HG02885 (cell line): Measurements from ENCODE around the gene DCBLD2.
"Not testable (repeated sequence)": the region's sequence is repeated elsewhere in the genome, so short reads cannot be mapped to it uniquely, and the experiment has no call there.

ENCODE experiments used
- ATAC-seq: cut with Tn5 transposase; IDR thresholded peaks from one replicate; pipeline ENCODE4 v1.9.1; 2021; ENCODE audit warnings: mild to moderate bottlenecking; ENCODE audit not compliant: unreplicated experiment, poor library complexity

The DCBLD2 gene

DNA sequence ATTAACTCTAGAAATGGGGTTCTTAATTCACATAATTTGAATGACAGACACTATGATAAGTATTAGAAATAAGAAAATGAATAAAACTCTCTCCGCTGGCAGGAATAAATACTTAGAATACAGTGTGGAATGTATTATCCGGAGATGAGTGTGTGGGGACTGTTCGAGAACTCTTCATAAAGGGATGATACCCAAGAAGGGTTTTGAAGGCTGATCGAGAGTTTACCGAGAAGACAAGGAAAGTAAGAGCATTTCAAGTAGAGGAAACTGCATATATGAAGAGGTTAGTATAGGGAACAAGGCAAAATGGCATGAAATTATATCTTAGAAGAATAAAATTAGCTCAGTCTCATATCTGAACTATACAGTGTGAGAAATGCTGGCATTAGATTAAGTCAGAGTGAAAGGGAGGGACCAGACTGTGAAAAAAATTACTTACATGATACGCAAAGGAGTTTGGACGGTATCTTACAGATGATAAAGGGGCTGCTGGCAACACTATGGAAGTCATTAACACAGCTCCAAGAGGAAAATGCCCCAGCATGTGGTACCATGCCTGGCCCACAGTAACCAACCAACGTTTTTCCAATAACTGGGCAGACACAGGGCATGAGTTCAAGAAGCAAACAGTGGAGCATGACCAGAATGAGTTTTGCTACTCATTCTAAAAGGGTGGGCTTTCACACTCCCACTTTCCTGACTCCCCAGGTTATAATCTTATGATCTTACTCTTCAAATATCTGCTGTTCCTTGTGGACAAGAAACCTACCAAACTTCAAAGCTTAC is 6.5 kb downstream of the DCBLD2 start:
- ATAC-seq = no peak

DNA sequence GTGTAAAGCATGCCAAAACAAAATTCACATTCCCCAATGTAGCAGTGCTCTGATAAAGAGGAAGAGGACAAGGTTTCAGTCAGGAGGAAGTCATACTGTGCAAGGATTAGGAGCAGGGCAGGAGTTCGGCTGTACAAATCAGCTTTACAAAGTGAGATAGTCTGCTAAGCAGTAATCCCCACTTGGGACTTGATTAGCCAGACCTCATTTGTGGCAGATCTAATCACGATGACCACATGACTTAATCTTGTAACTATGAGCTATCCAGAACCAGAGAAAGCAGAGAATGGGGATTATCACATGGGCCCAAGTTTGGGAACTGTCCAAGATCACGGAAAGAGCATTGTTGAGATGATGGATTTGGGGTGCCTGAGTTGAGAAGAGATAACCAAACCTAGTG is 7.8 kb downstream of the DCBLD2 start:
- no peak for ATAC-seq

DNA sequence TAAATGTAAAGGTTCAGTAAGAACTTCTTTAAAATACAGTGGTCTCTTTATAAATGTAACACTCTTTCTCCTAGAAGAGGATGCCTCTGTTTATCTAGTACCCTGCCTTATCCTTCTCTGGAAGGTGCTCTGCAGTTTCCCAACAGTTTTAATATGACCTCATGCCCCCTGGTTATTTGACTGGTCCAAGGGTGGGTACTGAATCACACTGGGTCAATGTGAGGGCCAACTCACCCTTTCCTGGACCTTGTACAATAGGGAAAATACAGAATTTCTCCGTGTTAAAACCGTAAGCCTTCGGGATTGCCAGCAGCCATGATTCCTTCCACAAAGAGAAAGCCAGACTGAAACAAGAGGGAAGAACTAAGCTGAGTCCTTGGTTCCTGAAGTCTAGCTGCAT is 9.2 kb downstream of the DCBLD2 start:
- ATAC-seq = no peak

DNA sequence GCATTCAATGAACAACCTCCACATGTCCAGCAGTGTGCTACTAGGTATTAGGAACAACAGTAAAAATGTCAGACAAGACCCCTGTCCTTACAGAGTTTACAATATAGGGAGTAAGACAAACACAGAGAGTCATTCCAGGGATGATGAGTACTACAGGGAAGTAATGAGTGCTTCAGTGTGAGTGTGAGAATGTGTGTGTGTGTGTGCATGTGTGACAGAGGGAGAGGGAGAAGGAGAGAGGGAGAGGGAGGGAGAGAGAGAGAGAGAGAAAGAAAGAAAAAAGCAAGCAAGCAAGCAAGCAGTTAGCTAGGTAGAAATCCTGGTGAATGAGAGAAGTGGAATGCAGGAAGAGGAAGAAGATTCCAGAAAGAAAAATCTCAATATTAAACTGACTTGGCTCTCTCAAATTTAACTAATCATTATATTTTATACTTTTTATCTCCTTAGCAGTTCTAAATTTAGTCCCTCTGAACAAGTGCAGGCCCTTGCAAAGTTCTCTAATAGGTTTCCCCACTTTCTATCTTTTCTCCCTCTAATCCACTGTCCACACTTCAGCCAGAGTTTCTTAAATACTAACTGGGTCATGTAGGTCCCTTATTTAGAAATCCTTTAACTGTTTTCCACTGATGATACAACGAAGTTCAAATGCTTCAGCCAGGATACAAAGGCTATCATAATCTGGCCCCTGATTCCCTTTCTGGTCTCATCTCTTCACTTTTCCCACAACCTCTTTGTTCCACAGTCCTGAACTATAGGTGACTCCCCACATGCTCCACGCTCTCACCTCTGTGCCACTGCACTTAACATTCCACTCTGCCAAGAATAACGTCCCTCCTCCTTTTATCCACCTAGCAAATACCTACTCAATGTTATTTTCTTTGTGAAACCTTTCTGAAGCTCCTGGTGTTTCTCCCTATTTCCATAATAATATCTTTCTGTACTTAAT is 10.3 kb downstream of the DCBLD2 start:
- no peak for ATAC-seq

DNA sequence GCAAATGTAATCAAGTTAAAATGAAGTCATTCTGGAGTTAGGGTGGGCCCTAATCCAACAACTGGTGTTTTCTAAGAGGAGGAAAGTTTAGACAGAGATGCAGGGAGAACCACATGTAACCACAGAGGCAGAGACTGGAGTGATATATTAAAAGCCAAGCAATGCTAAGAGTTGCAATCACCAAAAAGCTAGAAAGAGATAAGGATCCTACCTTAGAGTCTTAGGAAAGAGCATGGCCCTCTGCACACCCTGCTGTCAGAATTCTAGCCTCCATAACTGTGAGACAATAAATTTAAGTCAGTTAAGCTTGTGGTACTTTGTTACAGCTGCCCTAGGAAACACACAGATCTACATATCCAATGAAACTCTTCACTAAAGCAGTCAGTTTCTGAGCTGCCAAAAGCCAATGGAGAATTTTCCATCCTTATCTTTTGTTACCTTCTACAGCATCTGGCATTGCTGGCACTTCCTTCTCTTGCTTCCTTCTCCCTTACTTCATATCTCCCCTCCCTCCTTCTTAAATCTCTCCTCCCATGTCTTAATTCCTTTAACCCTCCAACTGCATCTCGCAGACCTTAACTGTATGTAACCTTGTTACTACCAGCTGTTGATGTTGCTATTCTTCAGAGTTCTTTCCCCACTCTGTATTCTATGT is 11.2 kb downstream of the DCBLD2 start:
- no peak for ATAC-seq

DNA sequence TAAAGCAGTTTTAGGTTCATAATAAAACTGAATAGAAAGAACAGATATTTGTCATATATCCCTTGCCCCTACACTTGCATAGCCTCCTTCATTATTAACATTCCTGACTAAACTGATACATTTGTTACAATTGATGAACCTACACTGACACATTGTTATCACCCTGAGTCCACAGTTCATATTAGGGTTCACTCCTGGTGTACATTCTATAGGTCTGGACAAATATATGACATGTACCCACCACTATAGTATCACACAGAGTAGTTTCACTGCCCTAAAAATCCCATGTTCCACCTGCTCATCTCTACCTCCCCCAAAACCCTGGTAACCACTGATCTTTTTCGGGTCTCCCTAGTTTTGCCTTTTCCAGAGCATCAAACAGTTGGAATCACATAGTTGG is 13.8 kb downstream of the DCBLD2 start:
- ATAC-seq = no peak

DNA sequence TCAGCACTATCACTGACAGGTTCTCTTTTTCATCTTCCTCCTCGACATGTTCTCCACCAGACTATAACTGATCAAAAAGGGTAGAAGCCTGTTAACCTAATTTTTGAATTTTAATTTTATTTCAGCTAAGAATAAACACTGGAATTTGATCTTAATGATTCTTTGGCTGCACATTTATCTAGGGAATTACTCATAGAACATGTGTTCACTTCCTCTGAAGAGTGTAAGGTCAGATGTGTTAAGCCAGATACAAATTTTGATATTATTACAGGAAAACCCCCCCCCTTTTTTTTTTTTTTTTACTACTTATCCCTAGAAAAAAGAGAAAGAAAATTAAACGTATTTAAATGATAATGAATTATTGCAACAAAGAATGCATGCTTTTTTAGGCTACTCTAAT is 15.0 kb downstream of the DCBLD2 start:
- no peak for ATAC-seq

DNA sequence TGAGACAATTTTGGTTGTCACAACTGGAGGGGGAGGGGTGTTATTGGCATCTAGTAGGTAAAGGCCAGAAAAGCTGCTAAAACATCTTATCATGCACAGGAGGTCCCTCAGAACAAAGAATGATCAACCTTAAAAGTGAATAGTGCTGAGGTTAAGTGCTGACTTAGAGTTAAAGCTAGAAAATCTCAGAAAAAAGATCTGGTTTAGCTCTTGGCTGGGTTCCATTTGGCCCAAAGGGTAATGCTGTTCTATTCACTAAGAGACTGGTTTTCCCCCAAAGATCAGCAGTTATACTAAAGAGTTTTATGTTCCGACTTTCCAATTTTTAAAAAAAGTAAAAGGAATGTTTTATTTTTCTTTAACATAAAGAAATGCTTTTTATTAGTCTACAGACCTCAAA is 15.6 kb downstream of the DCBLD2 start:
- no peak for ATAC-seq

DNA sequence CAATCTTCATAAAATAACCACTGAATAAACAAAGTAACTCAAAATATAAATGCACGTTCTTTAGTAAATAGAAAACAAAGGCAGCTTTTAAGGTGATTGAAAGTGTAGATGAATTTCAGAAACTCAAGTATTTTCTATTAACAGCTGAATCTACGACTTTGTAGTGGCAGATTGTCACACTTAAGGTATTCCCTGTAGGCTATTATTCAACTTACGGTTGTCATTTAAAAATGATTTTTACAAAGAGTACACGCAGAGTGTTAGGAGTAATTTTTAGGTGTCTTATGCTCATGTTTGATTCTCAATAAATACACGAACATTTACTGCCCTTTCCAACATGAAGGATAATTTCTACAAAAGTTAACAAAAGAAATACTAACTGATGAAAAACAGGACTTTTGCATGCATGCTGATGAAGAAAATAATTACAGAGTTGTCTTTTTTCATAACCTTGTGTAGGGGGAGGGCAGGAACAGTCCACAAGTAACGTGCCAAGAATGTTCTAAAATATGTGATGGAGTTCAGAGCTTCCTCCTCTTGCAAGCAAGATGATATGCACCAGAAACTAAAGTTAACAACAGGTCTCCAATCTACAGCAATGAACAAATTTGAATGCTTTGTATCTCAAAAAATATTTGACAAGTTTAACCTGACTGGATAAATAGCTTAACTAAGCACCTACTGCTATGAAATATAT is 16.7 kb downstream of the DCBLD2 start:
- no peak for ATAC-seq

DNA sequence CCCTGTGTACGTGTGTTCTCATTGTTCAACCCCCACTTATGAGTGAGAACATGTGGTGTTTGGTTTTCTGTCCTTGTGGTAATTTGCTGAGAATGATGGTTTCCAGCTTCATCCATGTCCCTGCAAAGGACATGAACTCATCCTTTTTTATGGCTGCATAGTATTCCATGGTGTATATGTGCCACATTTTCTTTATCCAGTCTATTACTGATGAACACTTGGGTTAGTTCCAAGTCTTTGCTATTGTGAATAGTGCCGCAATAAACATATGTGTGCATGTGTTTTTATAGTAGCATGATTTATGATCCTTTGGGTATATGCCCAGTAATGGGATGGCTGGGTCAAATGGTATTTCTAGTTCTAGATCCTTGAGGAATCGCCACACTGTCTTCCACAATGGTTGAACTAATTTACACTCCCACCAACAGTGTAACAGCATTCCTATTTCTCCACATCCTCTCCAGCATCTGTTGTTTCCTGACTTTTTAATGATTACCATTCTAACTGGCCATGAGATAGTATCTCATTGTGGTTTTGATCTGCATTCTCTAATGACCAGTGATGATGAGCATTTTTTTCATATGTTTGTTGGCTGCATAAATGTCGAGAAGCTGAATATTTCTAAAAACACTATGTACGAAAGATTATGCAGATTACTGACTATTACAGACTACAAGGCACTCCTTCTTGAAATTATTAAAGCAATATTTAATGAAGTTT is 18.7 kb downstream of the DCBLD2 start:
- ATAC-seq = not testable (repeated sequence)

DNA sequence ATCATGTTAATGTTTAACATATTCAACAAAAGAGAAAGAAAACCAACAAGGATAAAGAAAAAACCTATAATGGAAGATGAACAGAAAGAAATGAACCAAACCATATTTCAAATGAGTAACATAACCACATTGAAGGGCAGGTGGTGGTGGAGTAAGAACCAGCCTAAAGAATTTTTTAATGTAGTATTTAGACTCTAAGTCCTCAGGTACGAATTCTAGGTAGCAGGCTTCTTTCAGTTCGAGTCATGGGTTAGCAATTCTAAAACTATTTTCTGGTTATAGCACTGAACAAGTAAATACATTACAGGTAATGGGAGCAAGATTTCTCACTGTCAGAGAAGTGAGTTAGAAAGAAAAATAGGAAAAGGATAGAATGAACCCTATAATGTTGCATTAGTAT is 24.4 kb downstream of the DCBLD2 start:
- ATAC-seq = no peak

DNA sequence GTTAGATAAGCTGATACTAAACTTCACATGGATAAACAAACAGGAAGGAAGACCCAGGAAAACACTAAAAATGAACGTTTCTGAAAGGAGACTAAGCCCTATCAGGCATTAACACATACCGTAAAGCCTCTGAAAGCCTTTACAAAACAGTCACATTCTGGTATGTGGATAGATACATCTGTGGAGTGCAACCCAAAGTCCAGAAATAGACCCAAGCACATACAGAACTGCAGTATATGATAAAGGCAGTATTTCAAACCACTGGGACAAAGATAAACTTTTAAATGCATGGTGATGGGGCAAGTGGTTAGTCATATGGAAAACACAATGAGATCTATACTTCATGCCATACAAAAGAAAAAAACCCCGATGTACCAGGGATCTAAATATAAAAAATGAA is 26.0 kb downstream of the DCBLD2 start:
- no peak for ATAC-seq

DNA sequence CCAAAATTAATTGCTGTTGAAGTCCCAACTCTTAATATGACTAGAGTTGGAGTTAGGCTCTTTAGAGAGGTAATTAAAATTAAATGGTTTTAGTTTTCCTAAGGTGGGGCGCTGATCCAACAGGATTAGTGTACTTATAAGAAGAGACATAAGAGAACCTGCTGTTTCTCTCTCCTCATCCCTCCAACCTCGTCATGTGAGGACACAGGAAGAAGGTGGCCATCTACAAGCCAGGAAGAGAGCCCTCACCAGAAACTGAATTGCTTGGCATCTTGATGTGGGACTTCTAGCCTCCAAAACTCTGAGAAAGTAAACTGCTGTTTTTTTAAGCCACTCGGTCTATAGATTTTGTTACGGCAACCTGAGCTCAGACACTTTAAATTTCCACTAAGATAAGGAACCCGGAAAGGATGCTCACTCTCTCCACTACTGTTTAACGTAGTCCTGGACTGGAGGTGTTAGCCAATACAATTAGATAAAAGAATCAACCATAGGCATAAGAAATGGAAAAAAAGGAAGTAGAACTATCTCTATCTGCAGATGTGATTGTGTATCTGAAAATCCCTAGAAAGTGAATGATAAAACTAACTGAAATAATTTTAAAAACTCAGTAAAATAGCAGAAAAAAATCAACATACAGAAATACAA is 26.8 kb downstream of the DCBLD2 start:
- ATAC-seq = no peak

DNA sequence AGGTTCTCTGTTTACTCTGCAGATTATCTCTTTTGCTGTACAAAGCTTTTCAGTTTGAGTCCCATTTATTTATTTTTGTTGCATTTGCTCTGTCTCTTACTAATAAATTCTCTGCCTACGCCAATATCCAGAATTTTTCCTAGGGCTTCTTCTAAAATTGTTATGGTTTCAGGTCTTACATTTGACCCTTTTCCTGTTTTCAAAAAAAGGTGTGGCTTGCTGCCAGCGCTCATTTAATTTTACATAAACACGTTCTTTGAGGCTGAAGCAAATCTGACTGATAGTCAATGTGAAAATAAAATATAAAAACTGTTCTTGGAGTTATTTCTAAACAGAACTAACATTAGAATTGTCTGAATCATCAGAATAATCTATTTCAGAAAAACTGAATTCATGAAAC is 32.1 kb downstream of the DCBLD2 start:
- ATAC-seq = no peak

DNA sequence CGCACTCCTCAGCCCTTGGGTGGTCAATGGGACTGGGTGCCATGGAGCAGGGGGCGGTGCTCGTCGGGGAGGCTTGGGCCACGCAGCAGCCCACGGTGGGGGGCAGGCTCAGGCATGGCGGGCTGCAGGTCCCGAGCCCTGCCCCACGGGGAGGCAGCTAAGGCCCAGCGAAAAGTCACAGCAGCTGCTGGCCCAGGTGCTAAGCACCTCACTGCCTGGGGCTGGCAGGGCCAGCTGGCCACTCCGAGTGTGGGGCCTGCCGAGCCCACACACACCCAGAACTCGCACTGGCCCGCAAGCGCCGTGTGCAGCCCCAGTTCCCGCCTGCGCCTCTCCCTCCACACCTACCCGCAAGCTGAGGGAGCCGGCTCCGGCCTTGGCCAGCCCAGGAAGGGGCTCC is 43.5 kb downstream of the DCBLD2 start:
- not testable (repeated sequence) for ATAC-seq

DNA sequence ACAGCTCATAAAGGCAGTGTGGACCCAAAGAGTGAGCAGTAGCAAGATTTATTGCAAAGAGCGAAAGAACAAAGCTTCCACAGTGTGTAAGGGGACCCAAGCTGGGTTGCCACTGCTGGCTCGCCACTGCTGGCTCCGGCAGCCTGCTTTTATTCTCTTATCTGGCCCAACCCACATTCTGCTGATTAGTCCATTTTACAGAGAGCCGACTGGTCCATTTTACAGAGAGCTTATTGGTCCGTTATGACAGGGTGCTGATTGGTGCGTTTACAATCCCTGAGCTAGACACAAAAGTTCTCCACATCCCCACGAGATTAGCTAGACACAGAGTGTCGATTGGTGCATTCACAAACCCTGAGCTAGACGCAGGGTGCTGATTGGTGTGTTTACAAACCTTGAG is 44.2 kb downstream of the DCBLD2 start:
- not testable (repeated sequence) for ATAC-seq

DNA sequence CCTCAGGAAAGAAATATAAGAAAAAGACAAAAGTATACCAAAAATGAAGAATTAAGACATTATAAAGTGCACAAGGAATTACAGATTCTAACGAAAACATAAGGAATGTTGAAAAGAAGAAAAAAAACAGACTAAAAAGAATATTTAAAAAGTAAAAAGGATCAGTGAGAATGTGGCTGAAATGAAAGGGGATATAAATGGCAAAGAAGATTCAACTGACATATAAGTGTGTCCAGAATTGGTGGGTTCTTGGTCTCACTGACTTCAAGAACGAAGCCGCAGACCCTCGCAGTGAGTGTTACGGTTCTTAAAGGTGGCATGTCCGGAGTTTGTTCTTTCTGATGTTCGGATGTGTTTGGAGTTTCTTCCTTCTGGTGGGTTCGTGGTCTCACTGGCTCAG is 44.8 kb downstream of the DCBLD2 start:
- no peak for ATAC-seq

DNA sequence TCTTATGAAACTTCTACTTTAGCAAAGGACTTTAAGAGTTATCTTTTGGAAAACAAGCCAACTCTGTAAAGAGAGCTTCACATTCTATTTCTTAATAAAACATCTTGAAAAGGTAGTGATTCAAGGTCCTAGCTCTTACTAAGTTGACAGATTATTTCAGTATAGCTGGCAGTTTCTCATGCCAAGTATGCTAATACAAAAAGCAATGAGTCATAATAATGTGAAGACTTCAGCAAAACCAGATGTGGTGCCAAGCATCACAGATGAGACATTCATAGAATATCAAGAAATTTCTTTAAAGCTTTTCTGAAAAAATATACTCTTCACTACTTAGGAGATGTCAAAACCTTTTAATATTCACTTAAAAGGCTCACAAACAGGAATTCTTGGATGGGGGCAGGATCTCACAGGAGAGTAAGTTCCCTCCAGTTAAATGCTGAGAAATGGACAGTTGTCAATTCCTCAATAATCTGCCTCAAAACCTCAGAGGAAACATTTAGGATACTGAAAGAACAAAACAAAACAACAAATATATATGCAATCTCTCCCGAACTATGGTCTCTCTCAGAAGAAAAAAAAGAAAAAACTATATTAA is 45.6 kb downstream of the DCBLD2 start:
- no peak for ATAC-seq

DNA sequence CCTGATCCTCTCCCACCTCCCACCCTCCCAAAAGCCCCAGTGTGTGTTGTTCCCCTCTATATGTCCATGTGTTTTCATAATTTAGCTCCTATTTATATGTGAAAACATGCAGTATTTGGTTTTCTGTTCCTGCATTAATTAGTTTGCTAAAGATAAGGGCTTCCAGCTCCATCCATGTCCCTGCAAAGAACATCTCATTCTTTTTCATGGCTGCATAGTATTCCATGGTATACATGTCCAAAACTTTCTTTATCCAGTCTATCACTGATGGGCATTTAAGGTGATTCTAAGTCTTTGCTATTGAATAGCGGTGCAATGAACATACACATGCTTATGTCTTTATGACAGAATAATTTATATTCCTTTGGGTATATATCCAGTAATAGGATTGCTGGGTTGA is 53.4 kb downstream of the DCBLD2 start:
- ATAC-seq = no peak
